Measurements from ENCODE around the gene OR8K3. TPM values are rescaled to one million over a fixed set of nuclear protein-coding genes. Genes with fewer than 3 reads are reported as not detected.

OR8K3 gene
- total and polyA plus RNA-seq, 2 of the 8 experiments (the other 6 are each of a cell fraction or from before 2014, with no cell fraction given), result not detected

DNA sequence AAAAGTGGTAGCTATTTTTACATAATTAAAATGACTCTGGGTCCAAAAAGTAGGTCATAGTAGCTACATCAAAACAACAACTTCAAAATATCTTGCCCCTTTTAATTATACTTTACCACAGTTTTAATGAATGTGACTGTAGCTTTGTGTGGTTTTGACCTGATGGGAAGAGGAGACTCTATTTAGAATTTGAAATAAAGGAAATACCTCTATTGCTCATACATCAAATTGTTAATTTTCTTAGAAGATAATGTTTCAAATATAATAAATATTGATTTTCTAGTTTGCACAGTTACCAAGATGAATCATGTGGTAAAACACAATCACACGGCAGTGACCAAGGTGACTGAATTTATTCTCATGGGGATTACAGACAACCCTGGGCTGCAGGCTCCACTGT is 30.8 kb downstream of the OR8K3 start, which contains the start of gene OR8K1:
OR8K1 (plus strand) TSS at position 301 of the 400 bp plus-strand sequence; CDS start at position 301, 0 bp downstream.
- H4K5ac ChIP-seq (ENCODE audit: insufficient read length, low read depth, low read length), result no peak within 1 kb of the TSS
- no peak for DNase-seq (ENCODE audit: low read depth in 1 of 2, low spot score in 2 of 2)
- POLR2A ChIA-PET (ENCODE audit: partially characterized antibody), result no interaction called here

More for the DNA sequence above, 30.8 kb downstream of the OR8K3 start, which contains the start of gene OR8K1:
- Histone ChIP-seq H2BK12ac (ENCODE audit: low read depth, low read length) (no peak within 1 kb of the TSS), H2BK120ac (replicated peaks; ENCODE audit: low read depth, low read length) (no peak within 1 kb of the TSS), H2BK5ac (ENCODE audit: low read depth, low read length) (no peak within 1 kb of the TSS), H3K23me2 (ENCODE audit: low read depth, low read length) (no peaks in the 10 kb centered on the region), H4K20me1 (replicated peaks in 1 of 2; ENCODE audit: control insufficient read depth in 1 of 2, insufficient read depth in 2 of 2, low read length in 2 of 2) (no peaks in the 10 kb centered on the region), H3K27me3 (replicated peaks in 1 of 4; ENCODE audit: control insufficient read depth in 3 of 4, extremely low read depth in 1 of 4, insufficient read depth in 3 of 4, low read length in 3 of 4) (no peaks in the 10 kb centered on the region), H3K18ac (ENCODE audit: extremely low read depth, low read length) (no peak within 1 kb of the TSS), H4K91ac (replicated peaks; ENCODE audit: insufficient read length, low read length) (no peak within 1 kb of the TSS), H3K9me3 (ENCODE audit: insufficient read depth in 2 of 2, low read depth in 1 of 2, low read length in 1 of 2) (no peaks in the 10 kb centered on the region), H3K4me3 (ENCODE audit: extremely low read depth in 1 of 4, insufficient read depth in 2 of 4, low read depth in 3 of 4, low read length in 4 of 4) (no peak within 1 kb of the TSS), H2AFZ (ENCODE audit: low read length) (no peak within 1 kb of the TSS), H3K56ac (replicated peaks; ENCODE audit: insufficient read length, low read depth, low read length) (no peak within 1 kb of the TSS), H3K27ac (ENCODE audit: low read depth, low read length) (no peak within 1 kb of the TSS), H3K9ac (replicated peaks in 1 of 4; ENCODE audit: extremely low read depth in 1 of 4, low read depth in 3 of 4, low read length in 3 of 4) (no peak within 1 kb of the TSS), H2BK15ac (ENCODE audit: low read length) (no peak within 1 kb of the TSS), H2BK20ac (ENCODE audit: low read length) (no peak within 1 kb of the TSS), H3K4me1 (replicated peaks in 1 of 4; ENCODE audit: control insufficient read depth in 3 of 4, insufficient read depth in 4 of 4, low read length in 3 of 4) (no peaks in the 10 kb centered on the region), H3K79me2 (ENCODE audit: control insufficient read depth in 1 of 2, insufficient read depth in 2 of 2, low read length in 2 of 2) (no peaks in the 10 kb centered on the region), H3K14ac (ENCODE audit: insufficient read length) (no peak within 1 kb of the TSS), H3K36me3 (ENCODE audit: control insufficient read depth in 2 of 4, insufficient read depth in 4 of 4, low read length in 3 of 4) (no peaks in the 10 kb centered on the region), H2AK5ac (ENCODE audit: low read depth, low read length) (no peak within 1 kb of the TSS), H3K23ac (ENCODE audit: insufficient read length) (no peak within 1 kb of the TSS), H4K8ac (ENCODE audit: extremely low read depth, insufficient read depth, low read length) (no peak within 1 kb of the TSS), H3K79me1 (ENCODE audit: low read depth, low read length) (no peaks in the 10 kb centered on the region), H3K4me2 (ENCODE audit: insufficient read depth in 1 of 2, low read depth in 2 of 2, low read length in 2 of 2) (no peak within 1 kb of the TSS), H3K4ac (replicated peaks; ENCODE audit: insufficient read length, low read depth, low read length) (no peak within 1 kb of the TSS)
- CTCF ChIA-PET (ENCODE audit: partially characterized antibody), result no interaction called here
- no peak for FAIRE-seq
- WGBS, 2 experiments (ENCODE audit: extremely low coverage in 1 of 2, insufficient coverage in 1 of 2, insufficient read length in 1 of 2, insufficient replicate concordance in 2 of 2, low coverage in 1 of 2, low lambda C conversion rate in 2 of 2, missing lambda C conversion rate in 1 of 2), result 96% methylated on average over 1 of the region's 1 CpG; no CpG with 5 or more reads in 1 of the 2 experiments
- TF ChIP-seq SIN3A (conservative IDR thresholded peaks at IDR 0.05 in 1 of 2, IDR thresholded peaks at IDR 0.05 in 1 of 2; ENCODE audit: low read depth in 1 of 2, low read length in 2 of 2), result no peak
- TF ChIP-seq RXRA (IDR thresholded peaks at IDR 0.05; ENCODE audit: insufficient read depth, low read depth, low read length), result no peak
- no peak for TF ChIP-seq TBP (IDR thresholded peaks at IDR 0.05; ENCODE audit: low read depth, low read length)
- no peak for TF ChIP-seq KDM4A (IDR thresholded peaks at IDR 0.05; ENCODE audit: low read depth, low read length, severe bottlenecking)
